Cerebellar nuclear complex (tissue), 1 donor: ENCODE data around the gene EHD2.
"Not testable (repeated sequence)": the region's sequence is repeated elsewhere in the genome, so short reads cannot be mapped to it uniquely, and the experiment has no call there.

ENCODE experiments used
- DNase-seq, 2 experiments: peaks; one replicate each; lab custom pipeline; 2025; lab: John Stamatoyannopoulos, UW

EHD2 gene

GRCh38 chr19:47714855-47715254, 1.6 kb downstream of the EHD2 start:
- not testable (repeated sequence) for DNase-seq

GRCh38 chr19:47716270-47716937, 3.2 kb downstream of the EHD2 start:
- DNase-seq = no peak

GRCh38 chr19:47718415-47719046, 5.3 kb downstream of the EHD2 start:
- not testable (repeated sequence) for DNase-seq

- DNase-seq = no peak
Measured at GRCh38 chr19:47719047-47719859, 6.0 kb downstream of the EHD2 start.

GRCh38 chr19:47720669-47721422, 7.6 kb downstream of the EHD2 start:
- no peak for DNase-seq

- no peak for DNase-seq
Measured at GRCh38 chr19:47723581-47723940, 10.3 kb downstream of the EHD2 start.

GRCh38 chr19:47725759-47726401, 12.7 kb downstream of the EHD2 start:
- DNase-seq = no peak

- DNase-seq = no peak
Measured at GRCh38 chr19:47726467-47726866, 13.2 kb downstream of the EHD2 start.

- not testable (repeated sequence) for DNase-seq
Measured at GRCh38 chr19:47728295-47728694, 15.1 kb downstream of the EHD2 start.

- no peak for DNase-seq
Measured at GRCh38 chr19:47729468-47729798, 16.2 kb downstream of the EHD2 start.

GRCh38 chr19:47729799-47730520, 16.7 kb downstream of the EHD2 start:
- no peak for DNase-seq

GRCh38 chr19:47730521-47730889, 17.3 kb downstream of the EHD2 start:
- no peak for DNase-seq

- no peak for DNase-seq
Measured at GRCh38 chr19:47730910-47731309, 17.7 kb downstream of the EHD2 start.

- DNase-seq = no peak
Measured at GRCh38 chr19:47735131-47735530, 21.9 kb downstream of the EHD2 start.

GRCh38 chr19:47740866-47741519, 27.8 kb downstream of the EHD2 start:
- DNase-seq = no peak

- no peak for DNase-seq
Measured at GRCh38 chr19:47741544-47742140, 28.4 kb downstream of the EHD2 start.

- DNase-seq = no peak
Measured at GRCh38 chr19:47742634-47743033, 29.4 kb downstream of the EHD2 start.

- peak; percentile 51 to 82 for DNase-seq
Measured at GRCh38 chr19:47745010-47745901, 32.0 kb downstream of the EHD2 start, which contains the start of gene NOP53. Gene NOP53 (plus strand): TSS chr19:47745546. CDS start chr19:47745560, 14 bp downstream.

GRCh38 chr19:47746129-47746528, 32.9 kb downstream of the EHD2 start:
- DNase-seq = not testable (repeated sequence)
